ENCODE results near the gene PKN2.
"Not testable (repeated sequence)": the region's sequence is repeated elsewhere in the genome, so short reads cannot be mapped to it uniquely, and the experiment has no call there.

The PKN2 gene

GRCh38 chr1:88697503-88697902 lies 13.4 kb downstream of the PKN2 start:
- Histone ChIP-seq H4K20me1 (peaks cover 0 to 70% (median 18%) of the 10 kb centered on the region in 11 experiments; a peak in 9 of 22 replicates), H3K27ac (peak overlapping the region in 5 of 11 experiments; percentile 11 to 92 (median 46); a peak in 8 of 22 replicates), H3K36me3 (peaks cover 17 to 57% (median 38%) of the 10 kb centered on the region in 11 experiments; a peak in 20 of 22 replicates), H3K9ac (no peak overlapping the region), H3K9me3 (replicated peaks in 1 of 11) (peaks cover 0 to 10% (median 9%) of the 10 kb centered on the region in 11 experiments; a peak in 13 of 22 replicates), H3K27me3 (no peaks in the 10 kb centered on the region), H3K4me1 (peaks cover 0 to 69% (median 42%) of the 10 kb centered on the region in 10 experiments; a peak in 17 of 20 replicates), H3K4me2 (peak overlapping the region in 5 of 11 experiments; percentile 25 to 94 (median 68); a peak in 6 of 22 replicates), H3K4me3 (no peak overlapping the region)
- TF ChIP-seq Cebpa-rat (IDR thresholded peaks at IDR 0.05): no peak

GRCh38 chr1:88698140-88698539 lies 14.1 kb downstream of the PKN2 start:
- H3K9ac ChIP-seq: no peak overlapping the region; a peak in 1 of 22 replicates
- peaks cover 0 to 76% (median 43%) of the 10 kb centered on the region in 10 experiments; a peak in 17 of 20 replicates for H3K4me1 ChIP-seq
- peaks cover 13 to 51% (median 34%) of the 10 kb centered on the region in 11 experiments; a peak in 20 of 22 replicates for H3K36me3 ChIP-seq
- peaks cover 0 to 66% (median 16%) of the 10 kb centered on the region in 11 experiments; a peak in 8 of 22 replicates for H4K20me1 ChIP-seq
- no peak for TF ChIP-seq Cebpa-rat (IDR thresholded peaks at IDR 0.05)
- peak overlapping the region in 9 of 11 experiments; percentile 1 to 92 (median 42); a peak in 12 of 22 replicates for H3K27ac ChIP-seq
- H3K4me3 ChIP-seq: no peak overlapping the region
- peaks cover 0 to 10% (median 9%) of the 10 kb centered on the region in 11 experiments; a peak in 13 of 22 replicates for H3K9me3 ChIP-seq (replicated peaks in 1 of 11)
- peak overlapping the region in 8 of 11 experiments; percentile 6 to 94 (median 52); a peak in 11 of 22 replicates for H3K4me2 ChIP-seq
- H3K27me3 ChIP-seq: no peaks in the 10 kb centered on the region

- H3K9me3 ChIP-seq (replicated peaks in 1 of 11): peaks cover 0 to 10% (median 9%) of the 10 kb centered on the region in 11 experiments; a peak in 13 of 22 replicates
- TF ChIP-seq Cebpa-rat (IDR thresholded peaks at IDR 0.05): no peak
Measured at GRCh38 chr1:88698764-88699163, 14.7 kb downstream of the PKN2 start.

GRCh38 chr1:88700425-88701013 lies 16.4 kb downstream of the PKN2 start:
- Histone ChIP-seq H3K4me1 (peaks cover 0 to 88% (median 41%) of the 10 kb centered on the region in 10 experiments; a peak in 17 of 20 replicates), H3K27ac (peak overlapping the region in 9 of 11 experiments; percentile 67 to 92 (median 86); a peak in 18 of 22 replicates), H3K9me3 (replicated peaks in 1 of 11) (peaks cover 0 to 14% (median 9%) of the 10 kb centered on the region in 11 experiments; a peak in 14 of 22 replicates), H3K36me3 (peaks cover 0 to 44% (median 28%) of the 10 kb centered on the region in 11 experiments; a peak in 20 of 22 replicates), H3K27me3 (no peaks in the 10 kb centered on the region), H4K20me1 (peaks cover 0 to 63% (median 12%) of the 10 kb centered on the region in 11 experiments; a peak in 9 of 22 replicates), H3K4me3 (no peak overlapping the region), H3K4me2 (peak overlapping the region in 7 of 11 experiments; percentile 51 to 94 (median 75); a peak in 13 of 22 replicates), H3K9ac (peak overlapping the region in 6 of 11 experiments; percentile 66 to 76 (median 75); a peak in 11 of 22 replicates)
- no peak for TF ChIP-seq Cebpa-rat (IDR thresholded peaks at IDR 0.05)

More at GRCh38 chr1:88698764-88699163, 14.7 kb downstream of the PKN2 start:
- H3K4me2 ChIP-seq: peak overlapping the region in 6 of 11 experiments; percentile 21 to 94 (median 62); a peak in 8 of 22 replicates
- H3K9ac ChIP-seq: no peak overlapping the region
- peak overlapping the region in 6 of 11 experiments; percentile 22 to 92 (median 50); a peak in 10 of 22 replicates for H3K27ac ChIP-seq
- H4K20me1 ChIP-seq: peaks cover 0 to 66% (median 15%) of the 10 kb centered on the region in 11 experiments; a peak in 8 of 22 replicates
- H3K4me3 ChIP-seq: no peak overlapping the region
- peaks cover 7 to 45% (median 28%) of the 10 kb centered on the region in 11 experiments; a peak in 20 of 22 replicates for H3K36me3 ChIP-seq
- no peaks in the 10 kb centered on the region for H3K27me3 ChIP-seq
- H3K4me1 ChIP-seq: peaks cover 0 to 82% (median 43%) of the 10 kb centered on the region in 10 experiments; a peak in 17 of 20 replicates

- Histone ChIP-seq H3K36me3 (peaks cover 0 to 42% (median 26%) of the 10 kb centered on the region in 11 experiments; a peak in 20 of 22 replicates), H3K4me1 (peaks cover 0 to 80% (median 35%) of the 10 kb centered on the region in 10 experiments; a peak in 17 of 20 replicates), H3K4me2 (peak overlapping the region in 8 of 11 experiments; percentile 34 to 94 (median 72); a peak in 16 of 22 replicates), H3K27me3 (no peaks in the 10 kb centered on the region), H3K9me3 (replicated peaks in 1 of 11) (peaks cover 0 to 15% (median 9%) of the 10 kb centered on the region in 11 experiments; a peak in 14 of 22 replicates), H4K20me1 (peaks cover 0 to 60% (median 7%) of the 10 kb centered on the region in 11 experiments; a peak in 9 of 22 replicates), H3K4me3 (peak overlapping the region in 4 of 10 experiments; percentile 1 to 44 (median 21); a peak in 5 of 20 replicates), H3K27ac (peak overlapping the region in 10 of 11 experiments; percentile 5 to 92 (median 84); a peak in 19 of 22 replicates), H3K9ac (peak overlapping the region in 8 of 11 experiments; percentile 50 to 76 (median 72); a peak in 14 of 22 replicates)
- peak in 4 of 11 experiments; percentile 13 to 84 (median 51); a peak in 4 of 22 replicates for TF ChIP-seq Cebpa-rat (IDR thresholded peaks at IDR 0.05)
Measured at GRCh38 chr1:88701275-88701674, 17.2 kb downstream of the PKN2 start.

GRCh38 chr1:88701793-88702192 lies 17.7 kb downstream of the PKN2 start:
- Histone ChIP-seq H3K4me1 (peaks cover 0 to 75% (median 33%) of the 10 kb centered on the region in 10 experiments; a peak in 17 of 20 replicates), H3K4me2 (peak overlapping the region in 8 of 11 experiments; percentile 34 to 94 (median 72); a peak in 15 of 22 replicates), H3K9me3 (replicated peaks in 1 of 11) (peaks cover 0 to 15% (median 9%) of the 10 kb centered on the region in 11 experiments; a peak in 14 of 22 replicates), H3K36me3 (peaks cover 0 to 44% (median 26%) of the 10 kb centered on the region in 11 experiments; a peak in 20 of 22 replicates), H4K20me1 (peaks cover 0 to 60% (median 3%) of the 10 kb centered on the region in 11 experiments; a peak in 7 of 22 replicates), H3K4me3 (peak overlapping the region in 4 of 10 experiments; percentile 1 to 44 (median 21); a peak in 5 of 20 replicates), H3K9ac (peak overlapping the region in 7 of 11 experiments; percentile 55 to 76 (median 75); a peak in 14 of 22 replicates), H3K27ac (peak overlapping the region in 10 of 11 experiments; percentile 5 to 92 (median 84); a peak in 19 of 22 replicates)
- not testable (repeated sequence) for H3K27me3 ChIP-seq
- TF ChIP-seq Cebpa-rat (IDR thresholded peaks at IDR 0.05): peak in 4 of 11 experiments; percentile 28 to 72 (median 51); a peak in 5 of 22 replicates

GRCh38 chr1:88708011-88708410 lies 23.9 kb downstream of the PKN2 start:
- no peak overlapping the region for H3K9ac ChIP-seq
- no peak overlapping the region for H3K4me3 ChIP-seq
- H3K4me1 ChIP-seq: peaks cover 0 to 17% (median 0%) of the 10 kb centered on the region in 10 experiments; a peak in 6 of 20 replicates
- H4K20me1 ChIP-seq: peaks cover 0 to 47% (median 13%) of the 10 kb centered on the region in 11 experiments; a peak in 8 of 22 replicates
- no peak for TF ChIP-seq Cebpa-rat (IDR thresholded peaks at IDR 0.05)
- no peak overlapping the region for H3K4me2 ChIP-seq
- peaks cover 28 to 67% (median 54%) of the 10 kb centered on the region in 11 experiments for H3K36me3 ChIP-seq
- no peaks in the 10 kb centered on the region for H3K27me3 ChIP-seq
- no peak overlapping the region for H3K27ac ChIP-seq
- H3K9me3 ChIP-seq (replicated peaks in 1 of 11): peaks cover 10 to 27% (median 16%) of the 10 kb centered on the region in 11 experiments

GRCh38 chr1:88712907-88713306 lies 28.8 kb downstream of the PKN2 start:
- not testable (repeated sequence) for H3K4me2 ChIP-seq, H3K27me3 ChIP-seq, H3K9ac ChIP-seq, H3K27ac ChIP-seq, H3K4me1 ChIP-seq, H3K4me3 ChIP-seq
- Histone ChIP-seq H4K20me1 (peaks cover 0 to 40% (median 8%) of the 10 kb centered on the region in 11 experiments; a peak in 7 of 22 replicates), H3K36me3 (peaks cover 25 to 50% (median 37%) of the 10 kb centered on the region in 11 experiments), H3K9me3 (replicated peaks in 1 of 11) (peaks cover 20 to 52% (median 39%) of the 10 kb centered on the region in 11 experiments)

- H3K4me1 ChIP-seq, H3K4me2 ChIP-seq, H3K27ac ChIP-seq, H3K27me3 ChIP-seq, H3K9ac ChIP-seq, H3K4me3 ChIP-seq: not testable (repeated sequence)
- Histone ChIP-seq H4K20me1 (peaks cover 0 to 47% (median 33%) of the 10 kb centered on the region in 11 experiments; a peak in 11 of 22 replicates), H3K9me3 (replicated peaks in 1 of 11) (peaks cover 15 to 41% (median 33%) of the 10 kb centered on the region in 11 experiments), H3K36me3 (peaks cover 2 to 40% (median 19%) of the 10 kb centered on the region in 11 experiments; a peak in 14 of 22 replicates)
Measured at GRCh38 chr1:88716571-88716970, 32.5 kb downstream of the PKN2 start.
